GM18907 (cell line): ENCODE measurements around the gene GLYATL1B.
"Not testable (repeated sequence)": the region's sequence is repeated elsewhere in the genome, so short reads cannot be mapped to it uniquely, and the experiment has no call there.

Experiments
- ATAC-seq: cut with Tn5 transposase; IDR thresholded peaks from one replicate; pipeline ENCODE4 v1.9.1; 2021; ENCODE audit warnings: mild to moderate bottlenecking, moderate library complexity; ENCODE audit not compliant: unreplicated experiment

The GLYATL1B gene, protein sequence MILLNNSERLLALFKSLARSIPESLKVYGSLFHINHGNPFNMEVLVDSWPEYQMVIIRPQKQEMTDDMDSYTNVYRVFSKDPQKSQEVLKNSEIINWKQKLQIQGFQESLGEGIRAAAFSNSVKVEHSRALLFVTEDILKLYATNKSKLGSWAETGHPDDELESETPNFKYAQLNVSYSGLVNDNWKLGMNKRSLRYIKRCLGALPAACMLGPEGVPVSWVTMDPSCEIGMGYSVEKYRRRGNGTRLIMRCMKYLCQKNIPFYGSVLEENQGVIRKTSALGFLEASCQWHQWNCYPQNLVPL

DNA sequence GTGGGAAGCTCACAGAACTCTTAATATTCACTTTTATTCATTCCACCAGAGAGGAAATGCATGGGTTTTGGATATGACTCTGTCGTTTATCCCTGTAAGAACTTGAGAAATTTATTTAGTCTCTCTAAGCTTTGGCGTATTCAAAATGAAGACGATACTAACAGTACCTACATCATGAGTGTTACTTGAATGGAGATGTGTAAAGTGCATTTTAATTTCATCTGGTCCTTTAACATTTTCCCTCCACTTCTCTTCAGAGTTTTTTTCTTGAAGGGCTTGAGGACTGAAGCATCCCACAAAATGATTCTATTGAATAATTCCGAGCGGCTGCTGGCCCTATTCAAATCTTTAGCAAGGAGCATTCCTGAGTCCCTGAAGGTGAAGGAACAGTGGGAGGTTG is at the start of gene GLYATL1B:
Gene GLYATL1B (plus strand): TSS at position 301 of the 400 bp plus-strand sequence. CDS start 0 bp downstream, at position 301.
- ATAC-seq: not testable (repeated sequence)

DNA sequence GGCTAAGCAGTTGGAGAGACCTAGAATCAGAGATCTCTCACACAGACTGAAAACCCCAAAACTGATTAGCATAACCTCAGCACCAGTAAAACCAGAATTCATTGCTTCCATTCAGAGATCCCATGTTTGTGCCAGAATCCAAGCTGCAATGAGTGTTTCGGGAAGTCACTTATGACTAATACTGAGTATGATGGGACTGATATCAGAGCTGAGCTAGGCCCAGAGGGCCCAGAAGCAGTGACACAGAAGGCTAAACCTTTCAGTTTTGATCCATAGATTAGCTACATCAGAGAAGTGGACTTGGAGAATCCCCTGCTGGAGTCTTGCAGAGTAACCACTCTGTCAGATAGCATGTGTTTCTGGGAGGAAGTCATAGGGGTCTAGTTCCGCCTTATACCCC is 49.6 kb upstream of the GLYATL1B start:
- not testable (repeated sequence) for ATAC-seq

DNA sequence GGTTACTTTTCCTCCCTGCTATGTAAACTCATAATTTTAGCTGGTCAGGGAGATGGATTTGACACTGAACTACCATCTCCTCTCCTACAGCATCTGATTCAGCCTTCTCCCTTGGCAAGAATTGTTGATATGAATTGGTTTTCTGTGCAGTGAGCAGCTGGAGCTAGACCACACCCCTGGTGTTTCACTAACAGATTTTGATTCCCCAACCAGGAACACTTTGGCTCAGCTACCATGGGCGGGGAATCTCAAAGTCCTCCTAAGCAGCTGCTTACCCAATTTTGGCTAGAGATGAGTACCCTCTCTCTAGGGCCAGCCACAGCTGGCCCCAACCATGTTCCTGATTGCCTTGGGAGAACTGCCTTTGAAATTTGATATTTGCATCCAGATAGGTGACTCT is 48.7 kb upstream of the GLYATL1B start:
- ATAC-seq: not testable (repeated sequence)

DNA sequence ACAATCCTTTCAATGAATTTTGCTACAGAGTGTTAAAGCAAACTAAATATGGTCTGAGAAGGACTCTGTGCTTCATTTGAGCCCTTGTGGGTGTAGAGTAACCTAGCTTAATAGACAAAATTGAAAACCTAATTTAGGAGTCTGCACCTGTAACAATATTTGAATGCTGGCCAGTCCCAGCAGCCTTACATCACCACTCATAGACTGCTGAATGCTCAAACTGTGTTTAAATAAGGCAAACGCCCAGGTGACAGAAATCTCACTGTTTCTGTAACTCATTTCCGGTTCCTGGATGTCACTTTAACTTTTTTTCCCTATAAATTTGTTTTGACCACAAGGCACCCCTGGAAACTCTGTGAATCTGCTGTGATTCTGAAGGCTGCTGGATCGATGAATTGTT is 45.5 kb upstream of the GLYATL1B start:
- no peak for ATAC-seq

DNA sequence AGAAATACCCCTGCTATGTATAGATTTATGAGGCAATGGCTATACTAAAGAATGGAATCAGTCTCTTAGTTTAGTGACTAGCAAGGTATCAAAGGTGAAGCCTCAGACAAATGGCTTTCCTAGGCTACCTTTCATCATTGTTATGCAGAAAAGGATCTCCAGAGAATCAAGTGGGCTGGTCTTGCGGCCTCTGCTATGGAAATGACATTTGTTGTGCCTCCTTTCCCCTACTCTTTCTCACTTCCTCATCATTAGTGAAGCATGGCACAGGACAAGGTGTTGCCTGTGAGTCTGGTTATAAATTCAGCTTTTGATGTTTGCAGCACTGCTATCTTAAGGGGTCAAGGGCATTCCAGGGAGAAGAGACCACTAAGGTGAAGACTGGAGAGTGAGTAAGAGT is 34.7 kb upstream of the GLYATL1B start:
- ATAC-seq: peak; percentile 61

DNA sequence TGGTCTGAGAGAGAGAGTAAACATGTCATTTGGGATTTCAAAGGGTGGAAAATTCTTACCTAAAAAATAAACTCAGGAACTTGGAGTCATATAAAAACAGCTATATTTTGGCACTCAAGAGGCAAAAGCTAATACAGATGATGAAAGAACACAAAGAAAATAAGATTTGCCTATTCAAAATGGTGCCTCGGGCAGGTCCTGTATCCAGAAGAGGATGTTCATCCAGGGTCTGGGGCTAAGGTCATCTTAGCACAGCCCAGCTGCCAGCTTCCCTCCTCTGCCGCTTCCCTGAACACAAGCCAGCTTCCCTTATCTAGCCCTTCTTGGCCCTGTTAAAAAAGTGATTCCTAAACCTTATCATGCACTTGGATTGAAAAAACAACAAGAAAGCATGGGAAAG is 33.8 kb upstream of the GLYATL1B start:
- not testable (repeated sequence) for ATAC-seq

DNA sequence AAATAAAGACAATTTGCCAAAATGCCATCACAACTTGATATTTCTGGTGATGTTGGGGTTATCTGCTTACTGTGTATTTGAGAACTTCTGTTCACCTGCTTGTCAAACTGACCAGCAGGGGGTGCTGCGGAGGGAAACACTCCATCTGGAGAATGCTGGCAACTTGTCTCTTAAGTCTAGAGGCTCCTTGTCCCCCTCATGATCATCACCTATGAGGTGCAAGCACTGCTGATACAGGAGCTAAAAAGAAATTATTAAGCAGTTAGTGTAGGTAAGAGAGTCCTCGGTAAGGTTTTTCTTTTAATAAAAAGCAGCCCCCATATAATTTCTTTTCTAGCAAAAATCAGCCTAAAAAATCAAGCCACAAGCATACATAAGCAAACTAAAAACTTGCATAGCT is 32.7 kb upstream of the GLYATL1B start:
- peak; percentile 50 for ATAC-seq

DNA sequence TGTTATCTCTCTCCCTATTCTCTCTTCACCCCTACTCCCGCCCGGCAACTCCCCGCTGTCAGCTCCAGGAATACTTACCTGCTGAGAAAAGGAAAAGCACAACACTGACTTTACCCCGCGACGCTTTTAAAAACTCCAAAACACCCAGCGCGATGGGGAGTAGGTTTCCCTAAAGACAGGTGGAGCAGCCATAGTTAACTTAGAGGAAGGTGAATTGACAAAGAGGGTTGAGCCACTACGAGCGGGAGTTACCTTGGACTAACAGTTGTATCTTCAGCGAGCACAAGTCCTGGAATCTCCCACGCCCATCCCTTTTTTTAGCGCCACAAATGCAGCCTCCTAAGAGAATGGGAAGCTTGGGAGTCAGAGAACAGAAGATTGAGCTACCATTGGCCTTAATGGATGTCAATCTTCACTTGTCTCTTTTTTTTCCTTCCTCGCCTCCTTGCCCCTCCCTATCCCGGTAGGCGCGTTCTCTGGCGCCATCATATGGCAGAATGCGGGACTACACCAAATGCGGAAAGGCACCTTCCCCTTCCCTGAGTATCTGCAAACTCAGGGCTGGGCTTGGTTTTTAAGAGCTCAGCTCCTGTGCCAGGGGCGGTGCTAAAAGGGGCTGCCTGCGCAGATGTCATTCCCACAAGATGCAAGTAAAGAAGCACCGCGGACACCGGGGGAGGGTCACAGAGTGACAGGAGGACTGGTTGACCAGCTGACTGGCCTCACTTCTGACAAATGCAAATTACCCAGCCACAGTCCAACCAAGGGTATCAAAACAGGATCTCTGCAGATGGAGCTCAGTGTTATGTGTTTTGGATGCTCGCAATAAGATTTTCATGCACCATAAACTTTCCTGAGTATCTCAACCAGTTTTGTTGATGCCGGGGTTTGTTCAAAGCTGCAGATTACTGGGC is 27.7 kb upstream of the GLYATL1B start:
- ATAC-seq: peak; percentile 94

DNA sequence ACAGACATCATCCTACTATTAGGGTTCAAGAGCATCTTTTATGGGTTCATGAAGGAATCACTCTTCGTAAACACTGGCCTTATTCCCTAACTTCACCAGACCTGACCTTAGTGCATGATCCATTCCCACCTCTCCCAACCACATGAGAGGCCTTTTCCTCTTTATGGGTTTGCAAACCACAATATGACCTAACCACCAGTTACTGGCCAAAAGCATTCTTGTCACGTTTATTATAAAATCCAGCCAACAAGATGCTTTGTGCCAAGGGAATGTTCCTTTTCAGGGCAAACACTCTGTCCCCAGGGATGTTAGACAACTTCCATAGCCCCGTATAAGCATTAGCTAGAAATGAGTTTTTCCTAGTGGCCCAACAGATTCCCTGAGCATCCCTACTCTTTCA is 26.0 kb upstream of the GLYATL1B start:
- ATAC-seq: not testable (repeated sequence)

DNA sequence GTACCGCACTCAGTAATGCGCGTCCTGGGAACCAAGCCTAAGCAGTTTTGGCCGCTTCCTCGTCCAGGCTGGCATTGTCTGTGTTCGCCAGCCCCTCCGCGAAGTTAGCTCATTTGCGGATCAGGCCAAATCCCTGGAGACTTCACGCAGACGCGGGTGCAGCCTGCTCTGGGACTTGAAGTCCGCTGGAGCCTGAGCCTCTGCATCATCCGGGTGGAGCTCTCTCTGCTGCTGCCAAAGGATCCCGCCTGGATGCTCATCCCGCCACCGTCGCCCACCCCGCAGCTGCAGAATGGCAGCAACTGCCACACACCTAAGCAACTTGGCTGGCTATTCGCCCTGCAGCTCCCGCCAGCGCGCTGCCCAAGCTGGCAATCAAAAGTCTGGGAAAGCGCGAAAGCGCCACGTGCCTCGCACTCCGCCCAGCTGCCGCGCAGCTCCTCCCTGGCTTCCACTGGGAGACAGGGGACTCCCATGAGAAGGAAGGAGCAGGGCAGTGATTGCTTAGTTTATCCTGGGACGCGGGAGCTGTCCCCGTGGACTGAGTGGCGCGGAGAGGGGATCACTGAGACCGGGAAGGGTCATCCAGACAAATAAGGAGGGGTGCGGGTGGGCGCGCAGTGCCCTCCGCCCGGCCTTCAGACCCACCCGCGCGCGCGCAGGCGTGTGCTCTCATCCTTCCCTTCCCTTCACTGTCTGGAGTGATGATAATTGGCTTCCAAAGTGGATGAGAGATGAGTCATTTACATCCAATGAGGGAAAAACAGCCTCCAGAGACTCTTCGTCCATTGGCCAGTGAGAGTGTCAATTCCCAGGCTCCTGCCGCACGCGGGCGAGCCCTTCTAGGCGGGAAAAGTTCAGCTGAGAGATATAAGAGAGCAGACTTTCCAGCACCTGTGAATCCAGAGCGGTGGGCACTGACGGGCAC is 23.2 kb upstream of the GLYATL1B start:
- ATAC-seq: no peak

DNA sequence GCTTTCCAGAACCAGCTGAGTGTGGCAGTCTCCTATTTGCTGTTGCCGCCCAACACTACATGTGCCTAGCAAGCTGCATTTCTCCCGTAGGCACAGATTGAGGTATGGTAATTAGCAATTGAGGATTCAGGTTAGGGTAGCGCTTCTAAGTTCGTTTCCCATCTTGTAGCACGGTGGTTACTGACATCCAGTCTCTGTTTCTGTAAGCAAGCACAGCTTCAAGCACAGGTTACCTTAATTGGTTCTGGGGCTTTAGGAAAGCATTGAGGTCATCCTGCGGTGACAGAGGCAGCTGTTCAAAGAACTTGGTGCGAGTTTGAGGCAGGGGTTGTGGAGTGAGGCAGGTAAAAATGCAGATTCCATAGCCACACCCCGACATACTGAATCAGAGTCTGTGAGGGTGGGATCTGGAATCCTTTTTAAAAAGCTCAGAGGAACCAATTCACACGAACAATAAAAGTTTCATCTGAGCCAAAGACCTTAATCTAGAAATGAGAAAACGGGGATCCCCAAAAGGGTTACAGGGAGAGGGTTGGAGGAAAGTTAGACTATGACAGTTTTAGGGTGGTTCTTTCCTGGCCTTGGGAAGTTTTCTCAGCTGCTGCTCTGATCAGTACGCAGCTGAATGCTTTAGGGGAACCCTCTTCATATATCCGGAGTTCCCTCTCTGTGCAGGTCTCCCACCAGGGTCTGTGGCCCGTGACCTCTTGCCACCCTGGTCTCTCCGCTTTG is 21.9 kb upstream of the GLYATL1B start:
- peak; percentile 53 for ATAC-seq

DNA sequence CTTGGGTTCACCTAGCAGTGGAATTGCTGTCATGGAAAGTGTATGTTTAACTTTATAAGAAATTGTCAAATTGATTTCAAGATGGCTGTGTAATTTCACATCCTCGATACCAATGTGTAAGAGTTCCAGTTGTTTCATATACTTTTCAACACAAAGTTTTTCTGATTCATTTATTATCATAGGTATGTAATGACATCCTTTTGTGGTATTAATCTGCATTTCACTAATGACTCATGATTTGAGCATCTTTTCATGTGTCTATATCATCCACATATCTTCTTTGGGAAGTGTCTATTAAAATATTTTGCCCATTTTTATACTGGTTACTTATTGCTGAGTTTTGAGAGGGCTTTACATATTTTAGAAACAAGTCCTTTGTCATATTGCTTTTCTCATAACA is 17.0 kb upstream of the GLYATL1B start:
- no peak for ATAC-seq

DNA sequence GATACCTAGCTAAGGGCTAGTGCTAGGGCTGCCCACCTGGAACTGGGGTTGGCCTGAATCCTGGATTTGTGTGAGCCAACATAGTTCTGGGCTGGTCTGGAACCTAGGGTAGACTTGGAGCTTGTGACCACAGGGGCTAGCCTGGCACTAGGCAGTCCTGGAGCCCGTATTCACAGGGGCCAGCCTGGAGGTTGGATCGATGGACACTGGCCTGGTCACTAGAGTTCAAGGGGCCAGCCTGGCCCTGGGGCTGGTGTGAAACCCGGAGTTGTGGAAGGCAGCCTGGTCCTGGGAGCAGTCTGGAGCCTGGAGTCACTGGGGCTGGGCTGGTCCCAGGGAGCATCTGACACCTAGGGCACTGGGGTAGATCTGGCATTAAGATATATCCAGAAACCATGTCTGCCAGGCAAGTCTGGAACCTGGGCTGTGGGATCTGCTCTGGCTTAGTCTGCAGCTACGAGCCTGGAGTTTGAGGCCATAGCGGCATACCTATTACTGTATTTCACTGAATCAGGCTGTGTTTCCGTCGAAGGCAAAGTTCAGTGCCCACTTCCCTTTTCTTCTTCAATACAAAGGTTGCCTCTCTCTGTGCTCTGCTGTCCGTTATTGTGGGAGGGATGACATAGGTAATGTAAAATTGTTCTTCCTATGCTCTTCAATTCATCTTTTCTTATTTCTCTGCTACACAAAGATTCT is 9.1 kb upstream of the GLYATL1B start:
- peak; percentile 90 for ATAC-seq

DNA sequence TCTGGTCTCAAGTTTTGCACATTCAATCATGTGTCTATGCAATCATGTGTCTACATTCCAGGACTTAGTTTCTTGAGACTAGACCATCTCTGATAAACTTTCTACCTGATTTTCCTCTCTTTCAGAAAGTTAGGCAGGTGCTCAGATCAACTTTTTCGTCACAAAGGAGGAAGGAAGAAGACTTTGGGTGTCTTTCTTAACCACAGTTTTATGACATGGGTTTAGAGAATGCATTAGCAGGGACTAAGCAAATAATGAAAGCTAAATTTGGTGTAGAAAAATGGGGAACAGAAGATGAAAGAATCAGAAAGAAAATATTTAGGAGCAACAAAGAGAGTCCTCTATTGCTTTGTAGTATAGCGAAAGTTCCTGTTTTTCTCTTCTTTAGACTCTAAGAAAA is 7.7 kb upstream of the GLYATL1B start:
- peak; percentile 31 for ATAC-seq

DNA sequence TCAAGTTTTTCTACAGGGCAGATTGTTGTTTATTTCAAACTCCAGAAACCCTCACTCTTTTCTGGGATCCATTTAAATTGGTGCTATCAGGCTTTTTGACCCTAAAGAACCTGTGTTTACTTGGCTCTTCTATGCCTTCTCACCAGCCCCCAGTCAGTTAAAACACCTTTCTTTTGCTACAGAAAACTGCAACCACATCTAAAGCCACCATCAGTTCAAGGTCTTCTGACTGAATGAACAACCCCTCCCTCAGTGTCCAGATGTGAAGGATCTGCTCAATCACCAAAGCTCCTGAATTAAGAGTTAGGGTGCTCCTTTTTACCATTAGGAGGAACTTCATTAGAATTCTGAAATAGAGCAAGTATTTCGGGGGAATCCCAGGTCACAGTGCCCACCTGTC is 7.0 kb upstream of the GLYATL1B start:
- ATAC-seq: no peak

DNA sequence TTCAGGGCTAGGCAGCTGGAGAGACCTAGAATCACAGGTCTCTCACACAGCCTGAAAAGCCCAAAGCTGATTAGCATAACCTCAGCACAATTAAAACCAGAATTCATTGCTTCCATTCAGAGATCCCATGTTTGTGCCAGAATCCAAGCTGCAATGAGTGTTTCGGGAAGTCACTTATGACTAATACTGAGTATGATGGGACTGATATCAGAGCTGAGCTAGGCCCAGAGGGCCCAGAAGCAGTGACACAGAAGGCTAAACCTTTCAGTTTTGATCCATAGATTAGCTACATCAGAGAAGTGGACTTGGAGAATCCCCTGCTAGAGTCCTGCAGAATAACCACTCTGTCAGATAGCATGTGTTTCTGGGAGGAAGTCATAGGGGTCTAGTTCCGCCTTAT is 5.7 kb upstream of the GLYATL1B start:
- ATAC-seq: not testable (repeated sequence)

DNA sequence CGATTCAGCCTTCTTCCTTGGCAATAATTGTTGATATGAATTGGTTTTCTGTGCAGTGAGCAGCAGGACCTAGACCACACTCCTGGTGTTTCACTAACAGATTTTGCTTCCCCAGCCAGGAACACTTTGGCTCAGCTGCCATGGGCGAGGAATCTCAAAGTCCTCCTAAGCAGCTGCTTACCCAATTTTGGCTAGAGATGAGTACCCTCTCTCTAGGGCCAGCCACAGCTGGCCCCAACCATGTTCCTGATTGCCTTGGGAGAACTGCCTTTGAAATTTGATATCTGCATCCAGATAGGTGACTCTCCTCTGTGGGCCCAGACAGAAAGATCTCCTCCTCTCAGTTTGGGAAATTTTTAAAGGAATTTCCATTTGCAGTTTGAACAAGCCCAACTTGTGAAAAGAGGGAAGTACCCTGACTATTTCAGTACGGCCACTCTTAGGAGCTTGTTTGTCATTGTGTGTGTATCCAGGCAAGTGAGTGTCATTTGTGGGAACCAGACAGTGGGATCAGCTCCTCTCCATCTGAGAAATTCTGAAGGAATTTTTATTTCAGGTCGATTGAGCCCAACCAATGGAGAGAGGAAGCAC is 4.6 kb upstream of the GLYATL1B start:
- ATAC-seq: not testable (repeated sequence)

DNA sequence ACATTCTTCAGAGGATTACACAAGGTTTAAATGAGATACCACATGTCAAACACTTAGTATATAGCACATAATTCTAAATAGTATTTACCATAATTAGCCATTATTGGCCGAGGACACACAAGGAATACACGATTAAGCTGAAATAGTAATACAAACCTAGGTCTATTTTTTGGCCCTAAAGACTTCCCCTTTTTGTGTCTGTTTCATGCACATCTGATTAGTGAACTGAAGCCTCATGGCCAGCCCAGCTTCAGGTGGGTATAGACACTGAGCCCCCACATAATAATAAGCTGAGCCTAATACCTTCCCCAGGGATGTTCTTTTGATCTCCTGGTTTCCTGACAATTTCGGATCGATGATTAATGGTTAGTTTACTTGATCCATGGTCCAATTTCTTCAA is 2.1 kb downstream of the GLYATL1B start:
- ATAC-seq: no peak

DNA sequence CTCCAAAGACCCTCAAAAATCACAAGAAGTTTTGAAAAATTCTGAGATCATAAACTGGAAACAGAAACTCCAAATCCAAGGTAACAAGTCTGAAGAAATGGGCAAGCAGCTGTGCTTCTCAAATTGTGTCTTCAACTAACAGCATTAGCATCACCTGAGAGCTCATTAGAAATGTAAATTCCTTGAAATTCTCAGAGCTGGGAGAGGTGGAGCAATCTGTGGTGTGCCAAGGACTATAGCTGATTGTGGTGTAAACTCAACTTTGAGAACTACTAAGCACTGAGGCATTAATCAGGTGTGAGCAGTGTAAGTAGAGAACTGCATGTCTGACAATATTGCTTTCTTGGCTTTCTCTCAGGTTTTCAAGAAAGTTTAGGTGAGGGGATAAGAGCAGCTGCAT is 7.5 kb downstream of the GLYATL1B start:
- ATAC-seq: not testable (repeated sequence)
